ENCODE measurements around the gene MECP2.
"Not testable (repeated sequence)": the region's sequence is repeated elsewhere in the genome, so short reads cannot be mapped to it uniquely, and the experiment has no call there.

Gene MECP2

DNA sequence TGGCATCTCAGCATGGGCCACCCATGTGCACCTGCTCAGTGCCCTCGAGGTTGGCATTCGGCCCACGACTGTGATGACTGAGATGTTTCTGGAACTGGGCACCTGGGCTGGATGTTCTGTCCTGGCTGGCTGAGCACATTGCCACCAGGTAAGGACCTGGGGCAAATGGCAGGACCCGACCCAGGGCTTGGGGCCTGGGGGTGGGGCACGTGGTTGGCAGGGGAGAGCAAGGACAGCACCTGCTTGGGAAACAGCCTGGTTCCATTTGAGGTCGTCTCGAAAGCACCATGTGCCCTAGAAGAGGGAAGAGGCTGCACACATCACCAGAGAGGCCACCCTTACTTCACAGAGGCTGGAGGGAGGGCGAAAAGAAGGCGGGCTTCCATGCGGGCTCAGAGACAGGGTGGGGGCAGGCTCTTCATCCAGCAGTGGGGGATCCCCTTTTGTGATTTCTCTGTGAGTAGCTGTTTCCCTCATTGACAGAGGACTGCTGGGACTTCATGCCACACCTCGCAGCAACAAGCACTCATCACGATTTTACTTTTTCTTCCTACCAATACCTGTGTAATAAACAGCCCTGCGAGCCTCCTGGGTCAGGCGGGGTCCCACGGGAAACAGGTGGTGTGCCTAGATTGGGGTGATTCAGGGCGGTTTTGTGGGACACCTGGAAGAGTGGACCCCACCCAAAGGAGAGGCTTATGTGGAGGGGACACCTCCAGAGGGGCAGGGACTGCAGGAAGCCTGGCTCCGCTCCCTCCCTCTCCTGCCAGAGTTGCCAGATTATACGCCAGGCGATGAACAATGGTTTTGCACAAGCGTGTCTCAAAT lies 113.0 kb downstream of the MECP2 start:
- no peak for DNase-seq

DNA sequence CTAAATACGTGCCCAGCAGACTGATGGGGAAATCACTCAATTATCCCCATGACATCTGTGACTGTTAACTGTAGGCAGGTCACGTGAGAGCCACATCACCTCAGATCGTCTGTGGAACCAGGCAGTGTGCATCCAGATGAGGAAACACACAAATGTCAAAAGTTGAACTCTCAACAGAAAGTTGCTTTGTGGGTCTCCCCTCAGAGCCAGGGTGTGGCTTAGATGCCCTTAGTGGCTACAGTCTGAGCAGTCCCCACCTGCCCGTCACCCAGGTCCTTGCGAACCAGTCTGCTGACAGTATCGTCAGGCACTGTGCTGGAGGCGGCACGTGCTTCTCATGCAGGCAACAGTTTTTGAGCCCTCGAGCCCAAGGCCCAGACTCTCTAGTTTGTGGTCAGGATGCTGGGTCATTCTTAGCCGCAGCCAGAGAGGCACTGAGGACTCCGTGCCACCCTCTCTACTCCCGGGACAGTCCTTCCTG lies 114.2 kb downstream of the MECP2 start:
- DNase-seq, result no peak

DNA sequence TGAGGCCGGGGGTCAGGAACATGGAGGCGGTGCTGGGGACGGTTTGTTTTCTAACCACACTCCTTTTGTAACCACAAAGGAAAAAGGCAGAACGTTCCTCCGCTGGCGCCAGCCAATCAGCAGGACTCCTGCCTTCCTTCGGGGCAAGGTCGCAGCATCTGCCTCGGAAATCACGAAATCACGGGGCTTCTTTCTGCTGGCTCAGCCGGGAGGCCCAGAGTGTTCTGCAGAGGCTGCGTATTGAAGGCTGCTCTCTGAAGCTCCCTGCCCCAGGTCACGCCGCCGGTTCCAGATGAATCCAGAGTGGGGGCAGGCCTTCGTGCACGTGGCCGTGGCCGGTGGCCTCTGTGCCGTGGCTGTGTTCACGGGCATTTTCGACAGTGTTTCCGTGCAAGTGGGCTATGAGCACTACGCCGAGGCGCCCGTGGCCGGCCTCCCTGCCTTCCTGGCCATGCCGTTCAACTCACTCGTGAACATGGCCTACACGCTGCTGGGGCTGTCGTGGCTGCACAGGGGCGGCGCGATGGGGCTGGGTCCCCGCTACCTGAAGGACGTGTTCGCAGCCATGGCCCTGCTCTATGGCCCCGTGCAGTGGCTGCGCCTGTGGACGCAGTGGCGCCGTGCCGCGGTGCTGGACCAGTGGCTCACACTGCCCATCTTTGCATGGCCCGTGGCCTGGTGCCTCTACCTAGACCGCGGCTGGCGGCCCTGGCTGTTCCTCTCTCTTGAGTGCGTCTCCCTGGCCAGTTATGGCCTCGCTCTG lies 115.6 kb downstream of the MECP2 start:
- DNase-seq, result no peak

DNA sequence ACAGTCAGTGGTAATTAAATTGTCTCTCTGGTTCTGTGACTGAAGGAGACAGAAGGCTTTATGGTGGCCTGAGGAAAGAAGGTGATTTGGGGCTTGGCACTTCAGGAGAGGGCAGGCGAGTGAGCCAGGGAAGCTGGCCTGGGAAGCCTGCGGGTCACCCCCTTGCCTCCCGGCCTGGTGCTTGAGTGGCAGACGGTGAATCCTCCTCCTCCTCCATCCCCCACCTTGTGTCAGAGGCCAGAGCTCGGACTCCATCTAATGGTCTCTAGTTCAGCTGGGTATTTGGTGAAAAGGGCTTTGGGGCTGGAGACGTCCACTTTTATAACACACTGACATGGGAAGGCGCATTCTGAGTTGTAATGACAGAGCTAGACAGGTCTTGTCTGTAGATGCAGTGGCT lies 116.3 kb downstream of the MECP2 start:
- no peak for DNase-seq

DNA sequence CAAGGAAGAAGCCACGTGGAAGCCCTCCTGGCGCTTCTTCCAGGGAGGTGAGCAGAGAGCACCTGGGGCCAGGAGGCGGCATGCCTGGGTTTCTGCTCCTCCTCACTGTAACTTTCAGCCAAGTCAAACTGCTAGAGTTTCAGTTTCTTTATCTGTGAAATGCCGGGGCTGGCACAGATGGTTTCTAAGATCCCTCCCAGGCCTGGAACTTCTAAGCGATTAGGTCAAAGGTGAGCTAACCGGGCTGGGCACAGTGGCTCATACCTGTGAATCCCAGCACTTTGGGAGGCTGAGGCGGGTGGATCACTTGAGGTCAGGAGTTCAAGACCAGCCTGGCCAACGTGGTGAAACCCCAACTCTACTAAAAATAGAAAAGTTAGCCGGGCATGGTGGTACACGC lies 117.1 kb downstream of the MECP2 start:
- not testable (repeated sequence) for DNase-seq

DNA sequence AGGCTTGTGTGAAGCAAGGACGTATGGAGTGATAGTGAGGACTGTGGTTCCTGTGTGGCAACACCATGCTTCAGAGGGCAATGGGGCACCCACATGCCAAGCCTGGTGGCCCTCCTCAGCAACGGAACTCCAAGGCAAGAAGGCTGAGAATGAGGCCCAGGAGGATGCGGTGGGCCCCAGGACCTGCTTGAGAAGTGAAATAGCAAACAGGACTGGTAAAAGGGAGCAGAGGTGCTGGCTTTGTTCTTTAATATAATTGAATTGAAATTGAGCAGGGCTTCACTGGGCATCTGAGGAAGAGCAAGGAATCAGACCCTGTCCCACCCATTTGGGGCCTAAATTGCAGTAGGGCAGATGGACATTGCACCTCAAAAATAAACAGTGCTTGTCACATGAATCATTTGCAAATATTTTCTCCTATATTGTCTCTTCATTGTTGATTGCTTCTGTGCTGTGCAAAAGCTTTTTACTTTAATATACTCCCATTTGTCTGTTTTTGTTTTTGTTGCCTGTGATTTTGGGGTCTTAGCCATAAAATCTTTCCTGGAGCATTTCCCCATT lies 122.7 kb downstream of the MECP2 start:
- DNase-seq, result no peak

DNA sequence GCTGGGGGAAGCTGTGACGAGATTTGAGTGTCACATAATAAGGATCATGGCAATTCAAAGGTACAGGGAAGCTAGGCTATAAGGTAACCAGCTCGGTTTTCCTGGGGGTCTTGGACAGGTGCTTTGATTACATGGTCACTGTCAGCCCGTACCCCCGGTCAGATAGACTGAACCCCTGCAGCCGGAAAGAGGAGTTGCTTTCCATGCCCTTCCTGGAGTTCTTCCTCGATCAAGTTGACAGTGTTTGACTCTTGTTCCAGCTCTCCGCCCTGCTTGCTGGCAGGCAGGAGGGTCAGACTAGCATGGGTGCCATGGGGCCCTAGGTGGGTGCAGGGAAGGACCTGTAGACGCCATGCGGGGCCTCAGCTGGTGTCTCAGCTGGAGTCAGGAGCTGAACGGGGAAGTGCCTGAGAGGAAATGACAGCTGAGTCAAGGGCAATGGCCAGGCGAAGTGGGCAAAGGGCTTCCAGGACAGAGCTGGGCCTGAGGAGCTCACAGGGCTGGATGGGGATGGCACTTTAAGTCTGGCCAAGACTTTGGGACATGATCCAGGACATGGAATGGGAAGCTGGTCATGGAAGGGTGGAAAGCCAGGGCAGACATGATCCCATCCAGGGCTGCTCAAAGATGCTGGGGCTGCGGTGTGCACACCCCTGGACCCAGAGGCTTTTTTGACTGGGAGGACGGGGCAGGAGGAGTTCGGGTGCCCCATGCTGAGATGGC lies 123.4 kb downstream of the MECP2 start:
- DNase-seq, result no peak

DNA sequence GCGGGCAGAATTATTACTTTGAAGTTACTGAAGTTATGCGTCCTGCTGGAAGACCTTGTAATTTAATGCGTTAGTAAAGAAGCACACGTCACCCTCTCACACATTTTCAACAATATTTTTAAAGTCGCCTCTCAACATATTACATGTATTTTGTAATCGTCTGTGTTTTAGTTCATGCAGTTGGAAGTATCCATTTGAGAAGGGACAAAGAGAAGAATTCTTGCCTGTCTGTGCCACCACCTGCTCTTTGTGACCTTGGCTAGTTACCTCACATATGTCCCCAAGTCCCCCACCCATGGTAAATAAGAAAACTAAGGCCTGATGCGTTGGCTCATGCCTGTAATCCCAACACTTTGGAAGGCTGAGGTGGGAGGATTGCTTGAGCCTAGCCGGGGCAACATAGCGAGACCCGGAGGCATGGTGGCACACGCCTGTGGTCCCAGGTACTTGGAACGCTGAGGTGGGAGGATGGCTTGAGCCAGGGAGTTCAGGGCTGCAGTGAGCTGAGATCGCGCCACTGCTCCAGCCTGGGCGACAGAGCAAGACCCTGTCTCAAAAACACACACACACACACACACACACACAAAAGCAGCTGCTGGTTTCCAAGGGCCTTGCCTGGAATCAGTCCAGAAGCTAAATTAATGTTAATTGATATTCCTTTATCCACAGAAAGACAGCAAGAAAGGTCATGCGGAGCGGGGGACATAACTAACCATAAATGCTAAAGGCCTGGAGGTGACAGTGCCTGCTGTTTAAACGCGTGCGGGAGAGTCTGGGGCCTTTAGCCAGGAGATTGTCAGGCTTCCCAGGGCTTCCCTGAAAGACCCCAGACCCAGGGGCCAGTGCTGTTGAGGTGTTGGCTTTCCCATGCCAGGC lies 124.2 kb downstream of the MECP2 start:
- DNase-seq, result no peak

DNA sequence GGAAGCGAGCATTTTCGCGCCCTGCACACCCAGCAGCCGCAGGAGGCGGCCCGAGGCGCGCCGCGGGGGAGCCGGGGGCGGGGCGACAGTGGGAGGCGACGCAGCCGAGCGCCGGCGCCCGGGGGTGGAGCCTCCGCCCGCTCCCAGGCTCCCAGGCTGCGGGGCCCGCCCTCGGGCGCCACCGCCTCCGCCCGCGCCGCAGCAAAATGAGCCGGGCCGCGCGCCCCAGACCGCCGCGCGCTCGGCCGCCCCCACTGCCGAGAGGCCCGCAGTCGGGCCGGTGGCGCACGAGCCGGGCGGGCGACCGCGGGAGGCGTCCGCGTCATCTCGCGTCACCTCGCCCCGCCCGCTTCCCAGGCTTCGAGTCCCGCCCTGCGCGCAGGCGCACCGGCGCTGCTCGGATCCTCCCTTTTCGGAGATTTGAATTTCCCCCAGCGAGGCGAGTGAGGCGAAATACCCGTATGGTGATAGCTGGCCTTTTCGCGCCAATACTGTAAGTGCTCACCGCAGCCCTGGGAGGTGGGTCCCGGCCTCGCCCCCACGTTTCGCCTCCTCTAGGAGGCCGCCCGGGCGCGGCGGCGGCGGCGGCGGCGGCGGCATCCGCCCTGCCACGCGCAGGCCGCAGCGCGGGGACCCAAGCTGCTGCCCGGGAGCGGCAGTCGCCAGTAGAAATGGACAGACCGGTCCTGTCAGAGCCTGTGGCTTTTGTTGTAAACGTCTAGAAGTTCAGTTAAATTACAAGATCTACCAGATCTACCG lies 125.0 kb downstream of the MECP2 start, which contains the start of gene TMEM187:
Gene TMEM187, plus strand, starts transcription at position 387 of the 759 bp plus-strand sequence. CDS start 9,309 bp downstream, outside the sequence.
- peak; percentile 63 for DNase-seq

Data from GOT3 (cell line).